Breast epithelium (tissue), 3 donors: ENCODE measurements around the gene ZNF195.

ENCODE experiments used
- POLR2A ChIP-seq: fragments of 450-650 bp; IDR thresholded peaks from one replicate; pipeline ENCODE4 v1.6.1; 2016; ENCODE audit warnings: antibody characterized with exemption, mild to moderate bottlenecking, moderate library complexity
- POLR2AphosphoS5 ChIP-seq, 3 donors: sonication (generic); formaldehyde crosslinking; IDR thresholded peaks; one replicate each; pipeline ENCODE4 v1.6.1; 2017; ENCODE audit warnings: antibody characterized with exemption in 3 of 3
- TF ChIP-seq, protein P1 (sequence below), 3 donors: fragments of 450-650 bp; IDR thresholded peaks; one replicate each; pipeline ENCODE4 v1.5.1; 2016 to 2017; ENCODE audit warnings: antibody characterized with exemption in 3 of 3, mild to moderate bottlenecking in 3 of 3, moderate library complexity in 3 of 3

DNA sequence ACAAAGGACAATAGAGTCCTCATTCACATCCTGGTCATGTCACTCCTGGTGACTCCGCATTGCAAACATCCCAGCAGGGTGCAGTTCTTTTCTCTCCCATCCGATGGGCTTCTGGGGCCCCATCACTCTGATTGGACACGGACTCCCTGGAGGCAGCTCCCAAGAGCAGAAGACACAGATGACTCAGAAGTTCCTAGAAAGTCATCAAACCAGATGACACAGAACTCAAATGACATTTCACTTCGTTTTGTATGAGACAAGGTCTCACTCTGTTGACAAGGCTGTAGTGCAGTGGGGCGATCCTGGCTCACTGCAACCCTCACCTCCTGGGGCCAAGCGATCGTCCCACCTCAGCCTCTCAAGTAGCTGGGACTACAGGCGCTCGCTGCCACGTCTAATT lies 33.2 kb downstream of the ZNF195 start:
- TF ChIP-seq, protein P1, sequence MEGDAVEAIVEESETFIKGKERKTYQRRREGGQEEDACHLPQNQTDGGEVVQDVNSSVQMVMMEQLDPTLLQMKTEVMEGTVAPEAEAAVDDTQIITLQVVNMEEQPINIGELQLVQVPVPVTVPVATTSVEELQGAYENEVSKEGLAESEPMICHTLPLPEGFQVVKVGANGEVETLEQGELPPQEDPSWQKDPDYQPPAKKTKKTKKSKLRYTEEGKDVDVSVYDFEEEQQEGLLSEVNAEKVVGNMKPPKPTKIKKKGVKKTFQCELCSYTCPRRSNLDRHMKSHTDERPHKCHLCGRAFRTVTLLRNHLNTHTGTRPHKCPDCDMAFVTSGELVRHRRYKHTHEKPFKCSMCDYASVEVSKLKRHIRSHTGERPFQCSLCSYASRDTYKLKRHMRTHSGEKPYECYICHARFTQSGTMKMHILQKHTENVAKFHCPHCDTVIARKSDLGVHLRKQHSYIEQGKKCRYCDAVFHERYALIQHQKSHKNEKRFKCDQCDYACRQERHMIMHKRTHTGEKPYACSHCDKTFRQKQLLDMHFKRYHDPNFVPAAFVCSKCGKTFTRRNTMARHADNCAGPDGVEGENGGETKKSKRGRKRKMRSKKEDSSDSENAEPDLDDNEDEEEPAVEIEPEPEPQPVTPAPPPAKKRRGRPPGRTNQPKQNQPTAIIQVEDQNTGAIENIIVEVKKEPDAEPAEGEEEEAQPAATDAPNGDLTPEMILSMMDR (IDR thresholded peaks at IDR 0.05), result no peak
- TF ChIP-seq POLR2A (no peak), POLR2AphosphoS5 (IDR thresholded peaks at IDR 0.05) (no peak)
